ENCODE measurements around the gene VIPR1.

Gene VIPR1

GRCh38 chr3:42493126-42493797 lies 9.2 kb upstream of the VIPR1 start:
- in situ Hi-C loops (cut with MboI; ENCODE audit: low sequenced_read_pairs), result no loop called here

- in situ Hi-C loops (cut with MboI; ENCODE audit: low sequenced_read_pairs), result no loop called here
Observed at GRCh38 chr3:42493798-42494151, 8.7 kb upstream of the VIPR1 start.

- in situ Hi-C loops (cut with MboI; ENCODE audit: low sequenced_read_pairs), result no loop called here
Observed at GRCh38 chr3:42495393-42495792, 7.0 kb upstream of the VIPR1 start.

GRCh38 chr3:42497009-42497731 lies 5.3 kb upstream of the VIPR1 start:
- in situ Hi-C loops (cut with MboI; ENCODE audit: low sequenced_read_pairs), result no loop called here

GRCh38 chr3:42498034-42498433 lies 4.4 kb upstream of the VIPR1 start:
- in situ Hi-C loops (cut with MboI; ENCODE audit: low sequenced_read_pairs), result no loop called here

- in situ Hi-C loops (cut with MboI; ENCODE audit: low sequenced_read_pairs), result no loop called here
Observed at GRCh38 chr3:42498791-42499477, 3.5 kb upstream of the VIPR1 start.

- in situ Hi-C loops (cut with MboI; ENCODE audit: low sequenced_read_pairs), result no loop called here
Observed at GRCh38 chr3:42499478-42499871, 3.0 kb upstream of the VIPR1 start.

GRCh38 chr3:42500091-42500490 lies 2.4 kb upstream of the VIPR1 start:
- in situ Hi-C loops (cut with MboI; ENCODE audit: low sequenced_read_pairs), result no loop called here

GRCh38 chr3:42500909-42501308 lies 1.5 kb upstream of the VIPR1 start:
- in situ Hi-C loops (cut with MboI; ENCODE audit: low sequenced_read_pairs), result no loop called here

GRCh38 chr3:42501321-42501680 lies 1.1 kb upstream of the VIPR1 start:
- in situ Hi-C loops (cut with MboI; ENCODE audit: low sequenced_read_pairs), result no loop called here

GRCh38 chr3:42501681-42502428 lies 588 bp upstream of the VIPR1 start:
- in situ Hi-C loops (cut with MboI; ENCODE audit: low sequenced_read_pairs), result no loop called here

GRCh38 chr3:42503251-42503924 lies 945 bp downstream of the VIPR1 start:
- in situ Hi-C loops (cut with MboI; ENCODE audit: low sequenced_read_pairs), result no loop called here

- in situ Hi-C loops (cut with MboI; ENCODE audit: low sequenced_read_pairs), result no loop called here
Observed at GRCh38 chr3:42503957-42504333, 1.5 kb downstream of the VIPR1 start.

- in situ Hi-C loops (cut with MboI; ENCODE audit: low sequenced_read_pairs), result no loop called here
Observed at GRCh38 chr3:42504334-42505127, 2.1 kb downstream of the VIPR1 start.

- in situ Hi-C loops (cut with MboI; ENCODE audit: low sequenced_read_pairs), result no loop called here
Observed at GRCh38 chr3:42505128-42505848, 2.8 kb downstream of the VIPR1 start.

- in situ Hi-C loops (cut with MboI; ENCODE audit: low sequenced_read_pairs), result no loop called here
Observed at GRCh38 chr3:42505849-42506410, 3.5 kb downstream of the VIPR1 start.

GRCh38 chr3:42507252-42507651 lies 4.8 kb downstream of the VIPR1 start:
- in situ Hi-C loops (cut with MboI; ENCODE audit: low sequenced_read_pairs), result no loop called here

- in situ Hi-C loops (cut with MboI; ENCODE audit: low sequenced_read_pairs), result no loop called here
Observed at GRCh38 chr3:42507761-42508335, 5.4 kb downstream of the VIPR1 start.

- in situ Hi-C loops (cut with MboI; ENCODE audit: low sequenced_read_pairs), result no loop called here
Observed at GRCh38 chr3:42508562-42508961, 6.1 kb downstream of the VIPR1 start.
